Activated T-helper 1 cell treated with anti-CD3 and anti-CD28 coated beads, Interleukin-12 subunit alpha, Interleukin-12 subunit beta, Interleukin-2, Interleukin-4 antibody, amounts not matched to agents 30 ng/mL and 10 ng/mL and 1 ng/mL, durations not matched to agents 14 hours and 24 hours and 36 hours (primary cell): ENCODE measurements around the gene SIL1. TPM values are rescaled to one million over a fixed set of nuclear protein-coding genes. Genes with fewer than 3 reads are reported as not detected.
"Not testable (repeated sequence)": the region's sequence is repeated elsewhere in the genome, so short reads cannot be mapped to it uniquely, and the experiment has no call there.

Experiments used
- DNase-seq: peaks from one replicate; pipeline ENCODE4 v3.0.0; 2021; ENCODE audit warnings: low spot score
- H3K27ac Mint-ChIP-seq: one replicate; pipeline ENCODE4 v1.8.0; 2021; ENCODE audit warnings: mild to moderate bottlenecking, mixed read lengths
- H3K27me3 Mint-ChIP-seq: one replicate; pipeline ENCODE4 v1.8.0; 2022; ENCODE audit warnings: mild to moderate bottlenecking, moderate library complexity, mixed read lengths; ENCODE audit not compliant: insufficient read depth
- H3K36me3 Mint-ChIP-seq: one replicate; pipeline ENCODE4 v1.8.0; 2021; ENCODE audit warnings: low read depth, mixed read lengths
- H3K4me1 Mint-ChIP-seq: one replicate; pipeline ENCODE4 v1.8.0; 2021; ENCODE audit warnings: low read depth, mixed read lengths
- H3K4me3 Mint-ChIP-seq: one replicate; pipeline ENCODE4 v1.8.0; 2021; ENCODE audit warnings: mild to moderate bottlenecking, moderate library complexity, mixed read lengths
- H3K9me3 Mint-ChIP-seq: one replicate; pipeline ENCODE4 v1.8.0; 2021; ENCODE audit warnings: mixed read lengths
- intact Hi-C: fragments of 100-400 bp; cut with micrococcal nuclease; formaldehyde crosslinking; loops from one replicate; pipeline ENCODE4 v1.15.1; 2024
- total RNA-seq: library from RNA; stranded (reverse); gene quantifications from 2 replicates; pipeline ENCODE4 v1.2.3, GENCODE V29; 2022

The SIL1 gene
- 28.6 and 41.1 TPM in 2 replicates for total RNA-seq

DNA sequence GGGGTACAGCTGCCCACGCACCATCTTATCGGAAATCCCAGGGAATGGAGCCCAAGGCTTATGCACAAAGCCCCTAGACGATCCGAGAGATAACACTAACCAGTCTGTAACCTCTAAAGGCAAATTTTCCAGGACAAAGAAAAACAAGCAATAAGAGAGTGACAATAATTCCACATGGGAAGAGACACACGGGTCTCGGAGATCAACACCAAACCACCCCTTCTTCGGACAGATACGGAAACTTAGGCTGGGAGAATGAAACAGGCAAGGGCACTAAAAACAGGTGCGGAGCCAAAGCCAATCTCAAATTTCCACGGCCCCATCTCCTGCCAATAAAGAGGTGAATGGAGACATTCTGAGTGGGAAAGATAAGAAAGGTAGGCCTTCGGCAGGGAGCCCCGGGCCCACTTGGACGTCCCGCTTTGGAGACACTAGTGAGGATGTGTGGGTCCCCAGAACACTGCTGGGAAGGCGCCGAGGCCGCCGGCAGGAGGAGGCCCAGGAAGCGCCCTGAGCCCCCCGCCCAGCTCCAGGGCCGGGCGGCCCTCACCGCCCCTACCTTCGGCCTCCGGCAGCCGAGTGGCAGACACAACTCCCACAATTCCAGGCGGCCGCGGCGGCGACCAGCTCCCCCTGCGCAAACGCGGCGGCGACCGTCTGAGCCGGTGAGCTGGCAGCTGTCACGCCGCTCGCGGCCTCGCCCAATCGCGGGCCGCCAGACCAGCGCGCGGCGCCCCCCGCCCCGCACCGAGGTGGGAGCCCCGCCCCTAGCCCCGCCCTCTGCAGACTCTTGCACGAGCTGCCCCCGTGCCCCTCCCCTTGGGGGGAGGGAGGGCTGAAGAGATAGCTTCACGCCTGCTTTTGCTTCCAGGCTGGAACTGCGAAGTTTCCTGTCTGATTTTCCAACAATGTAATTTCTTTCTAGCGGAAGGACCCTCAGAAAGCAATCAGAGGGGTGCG lies at the start of gene SIL1:
SIL1 (minus strand) TSS at position 659 of the 960 bp plus-strand sequence. CDS start 70,525 bp downstream, outside the sequence.
- no peaks in the 10 kb centered on the region for H3K27me3 Mint-ChIP-seq
- H3K4me3 Mint-ChIP-seq, result peak within 1 kb of the TSS; percentile 90
- H3K9me3 Mint-ChIP-seq, result no peaks in the 10 kb centered on the region
- H3K36me3 Mint-ChIP-seq, result peaks cover 8% of the 10 kb centered on the region
- peak within 1 kb of the TSS; percentile 89 for H3K27ac Mint-ChIP-seq
- DNase-seq, result peak; percentile 94
- H3K4me1 Mint-ChIP-seq, result peaks cover 32% of the 10 kb centered on the region
- intact Hi-C loops, result loop anchor here (1.0 to 10.0 kb wide), 9 partner anchors 49 to 863 kb away; partner anchors contain the start of genes CDC25C, ETF1, FAM53C and HSPA9

DNA sequence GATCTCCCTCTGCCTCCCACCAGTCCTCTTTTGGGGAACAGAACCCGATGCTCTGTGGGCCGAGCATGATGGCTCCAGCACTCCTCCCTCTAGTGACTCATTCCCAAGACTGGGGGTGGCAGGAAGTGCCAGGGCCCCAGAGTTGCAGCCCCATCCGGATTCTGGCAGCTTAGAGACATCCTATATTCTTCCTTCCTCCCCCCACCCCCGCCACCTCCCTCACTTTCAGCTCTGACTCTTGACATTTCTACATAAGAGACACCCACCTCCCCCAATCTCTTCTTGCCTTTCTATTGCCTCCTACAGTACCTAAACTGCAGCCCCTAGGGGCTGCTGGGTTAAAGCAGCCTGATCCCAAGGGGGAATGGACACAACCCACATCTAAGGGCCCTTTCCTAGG lies 48.2 kb upstream of the SIL1 start:
- H3K36me3 Mint-ChIP-seq, result no peaks in the 10 kb centered on the region
- H3K4me3 Mint-ChIP-seq, result peak overlapping the region; percentile 62
- no peaks in the 10 kb centered on the region for H3K9me3 Mint-ChIP-seq
- intact Hi-C loops, result loop anchor here (1.0 to 2.0 kb wide), 3 partner anchors 27 to 101 kb away; partner anchors contain the start of gene SIL1
- peaks cover 3% of the 10 kb centered on the region for H3K27me3 Mint-ChIP-seq
- peak overlapping the region; percentile 83 for H3K27ac Mint-ChIP-seq
- H3K4me1 Mint-ChIP-seq, result peaks cover 32% of the 10 kb centered on the region
- peak; percentile 8 for DNase-seq

DNA sequence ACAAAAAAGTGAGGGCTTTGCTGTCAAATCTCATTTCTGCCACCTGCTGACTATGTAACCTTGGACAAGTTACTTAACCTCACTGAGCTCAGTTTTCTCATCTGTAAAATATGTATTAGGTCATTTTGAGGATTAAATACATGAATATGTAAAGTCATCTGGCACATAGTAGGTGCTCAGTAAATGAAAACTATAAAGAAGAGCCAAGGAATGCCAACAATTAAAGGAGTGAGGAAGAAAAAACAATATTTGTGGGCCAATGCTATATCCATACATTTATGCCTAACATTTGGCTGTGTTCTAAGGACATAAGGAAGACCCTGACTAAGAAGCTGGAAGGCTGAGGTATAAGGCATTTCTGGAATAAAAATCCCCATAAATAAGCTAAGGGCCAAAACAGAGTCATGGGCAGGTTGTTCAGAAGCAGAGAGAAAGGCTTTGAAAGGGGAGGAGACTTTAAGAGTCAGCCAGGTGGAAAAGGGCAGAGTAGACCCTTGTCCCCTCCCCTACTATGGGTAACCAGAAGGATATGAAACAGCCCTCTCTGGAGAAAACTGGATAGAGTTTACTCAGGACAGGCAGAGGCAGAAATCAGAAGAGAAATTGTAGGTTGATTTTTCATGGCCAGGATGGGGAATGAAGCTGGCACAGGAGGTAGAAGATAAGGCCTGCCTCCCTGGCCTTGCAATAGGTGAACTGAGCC lies 47.6 kb upstream of the SIL1 start:
- Mint-ChIP-seq H3K9me3 (no peaks in the 10 kb centered on the region), H3K36me3 (no peaks in the 10 kb centered on the region), H3K27me3 (peaks cover 3% of the 10 kb centered on the region), H3K4me3 (no peak overlapping the region), H3K4me1 (peaks cover 27% of the 10 kb centered on the region), H3K27ac (peak overlapping the region; percentile 83)
- DNase-seq, result no peak
- intact Hi-C loops, result loop anchor here (1.0 to 2.0 kb wide), 3 partner anchors 28 to 100 kb away; partner anchors contain the start of gene SIL1

DNA sequence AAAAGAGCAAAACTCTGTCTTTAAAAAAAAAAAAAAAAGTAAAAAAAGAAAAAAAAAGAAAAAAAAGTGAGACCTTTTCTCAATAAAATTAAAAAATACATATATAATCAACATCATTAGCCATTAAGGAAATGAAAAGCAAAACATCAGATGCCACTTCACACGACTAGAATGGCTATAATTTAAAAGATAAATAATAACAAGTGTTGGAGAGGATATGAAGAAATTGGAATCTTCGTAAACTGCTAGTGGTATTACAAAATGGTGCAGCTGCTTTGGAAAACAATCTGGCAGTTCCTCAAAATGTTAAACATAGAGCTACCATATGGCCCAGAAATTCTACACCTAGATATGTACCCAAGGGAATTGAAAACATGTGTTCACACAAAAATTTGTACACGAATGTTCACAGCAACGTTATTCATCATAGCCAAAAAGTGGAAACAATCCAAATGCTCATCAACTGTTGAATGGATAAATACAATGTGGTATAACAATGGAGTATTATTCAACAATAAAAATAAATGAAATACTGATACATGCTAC lies 45.3 kb upstream of the SIL1 start:
- H3K9me3 Mint-ChIP-seq, result no peaks in the 10 kb centered on the region
- no peaks in the 10 kb centered on the region for H3K36me3 Mint-ChIP-seq
- DNase-seq, result no peak
- peaks cover 9% of the 10 kb centered on the region for H3K27me3 Mint-ChIP-seq
- H3K27ac Mint-ChIP-seq, result no peak overlapping the region
- no peak overlapping the region for H3K4me3 Mint-ChIP-seq
- peaks cover 27% of the 10 kb centered on the region for H3K4me1 Mint-ChIP-seq
- intact Hi-C loops, result no loop called here

DNA sequence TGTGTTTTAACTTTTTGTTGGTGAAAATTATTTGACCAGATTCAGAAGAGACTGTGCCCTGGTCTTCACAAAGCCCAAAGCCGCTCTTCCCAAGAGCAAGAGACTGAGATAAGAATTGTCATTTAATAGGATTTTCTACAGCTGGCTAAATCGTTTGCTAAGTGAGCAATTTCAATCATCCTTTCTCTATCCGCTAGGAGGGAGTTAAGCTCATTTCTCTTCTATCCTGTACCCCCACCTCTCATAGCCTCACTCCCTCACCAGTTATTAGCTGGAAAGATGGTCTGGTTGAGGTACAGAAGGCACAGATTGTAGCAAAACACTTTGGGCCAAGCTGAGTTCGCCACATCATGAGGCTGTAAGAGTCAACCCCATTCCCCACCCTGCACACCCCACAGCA lies 43.0 kb upstream of the SIL1 start:
- intact Hi-C loops, result no loop called here
- peaks cover 8% of the 10 kb centered on the region for H3K4me1 Mint-ChIP-seq
- no peak overlapping the region for H3K27ac Mint-ChIP-seq
- H3K4me3 Mint-ChIP-seq, result no peak overlapping the region
- H3K9me3 Mint-ChIP-seq, result no peaks in the 10 kb centered on the region
- H3K27me3 Mint-ChIP-seq, result peaks cover 11% of the 10 kb centered on the region
- DNase-seq, result no peak
- H3K36me3 Mint-ChIP-seq, result no peaks in the 10 kb centered on the region

- intact Hi-C loops, result no loop called here
- no peaks in the 10 kb centered on the region for H3K9me3 Mint-ChIP-seq
- peaks cover 9% of the 10 kb centered on the region for H3K27me3 Mint-ChIP-seq
- H3K4me3 Mint-ChIP-seq, result no peak overlapping the region
- DNase-seq, result no peak
- H3K4me1 Mint-ChIP-seq, result no peaks in the 10 kb centered on the region
- H3K27ac Mint-ChIP-seq, result no peak overlapping the region
- H3K36me3 Mint-ChIP-seq, result no peaks in the 10 kb centered on the region
These were observed 38.3 kb upstream of the SIL1 start for GRCh38 chr5:139236479-139236878.

GRCh38 chr5:139232147-139232724 lies 34.1 kb upstream of the SIL1 start:
- intact Hi-C loops, result no loop called here
- peaks cover 2% of the 10 kb centered on the region for H3K27me3 Mint-ChIP-seq
- DNase-seq, result no peak
- no peak overlapping the region for H3K27ac Mint-ChIP-seq
- no peaks in the 10 kb centered on the region for H3K4me1 Mint-ChIP-seq
- H3K4me3 Mint-ChIP-seq, result no peak overlapping the region
- H3K36me3 Mint-ChIP-seq, result no peaks in the 10 kb centered on the region
- no peaks in the 10 kb centered on the region for H3K9me3 Mint-ChIP-seq

GRCh38 chr5:139228201-139228803 lies 30.1 kb upstream of the SIL1 start:
- no peaks in the 10 kb centered on the region for H3K9me3 Mint-ChIP-seq
- no peak overlapping the region for H3K27ac Mint-ChIP-seq
- H3K4me3 Mint-ChIP-seq, result no peak overlapping the region
- no peaks in the 10 kb centered on the region for H3K4me1 Mint-ChIP-seq
- DNase-seq, result no peak
- no peaks in the 10 kb centered on the region for H3K36me3 Mint-ChIP-seq
- intact Hi-C loops, result no loop called here
- no peaks in the 10 kb centered on the region for H3K27me3 Mint-ChIP-seq

DNA sequence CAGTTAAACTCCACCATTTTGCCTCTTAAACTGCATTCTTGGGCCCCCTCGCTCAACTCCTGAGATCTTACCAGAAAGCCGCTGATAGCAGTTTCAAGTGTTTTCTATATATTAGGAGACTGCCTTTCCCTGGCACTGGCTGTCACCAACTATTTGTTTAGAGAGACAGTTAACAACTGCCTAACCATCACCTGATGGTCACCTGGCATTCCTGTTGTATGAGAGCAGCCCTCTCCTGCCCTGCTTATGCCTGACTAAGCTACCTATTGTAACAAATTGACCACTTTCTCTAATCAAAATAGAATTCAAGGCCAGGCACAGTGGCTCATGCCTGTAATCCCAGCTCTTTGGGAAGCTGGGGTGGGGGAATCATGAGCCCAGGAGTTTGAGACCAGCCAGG lies 28.0 kb upstream of the SIL1 start:
- intact Hi-C loops, result no loop called here

GRCh38 chr5:139223481-139223880 lies 25.3 kb upstream of the SIL1 start:
- H3K27ac Mint-ChIP-seq, result no peak overlapping the region
- H3K4me3 Mint-ChIP-seq, result no peak overlapping the region
- intact Hi-C loops, result no loop called here
- H3K27me3 Mint-ChIP-seq, result peaks cover 8% of the 10 kb centered on the region
- H3K4me1 Mint-ChIP-seq, result no peaks in the 10 kb centered on the region
- H3K36me3 Mint-ChIP-seq, result no peaks in the 10 kb centered on the region
- H3K9me3 Mint-ChIP-seq, result no peaks in the 10 kb centered on the region
- DNase-seq, result no peak

More for the DNA sequence above, 28.0 kb upstream of the SIL1 start:
- Mint-ChIP-seq H3K4me3 (no peak overlapping the region), H3K36me3 (no peaks in the 10 kb centered on the region), H3K27me3 (peaks cover 8% of the 10 kb centered on the region), H3K27ac (no peak overlapping the region), H3K9me3 (no peaks in the 10 kb centered on the region), H3K4me1 (no peaks in the 10 kb centered on the region)
- DNase-seq, result no peak

DNA sequence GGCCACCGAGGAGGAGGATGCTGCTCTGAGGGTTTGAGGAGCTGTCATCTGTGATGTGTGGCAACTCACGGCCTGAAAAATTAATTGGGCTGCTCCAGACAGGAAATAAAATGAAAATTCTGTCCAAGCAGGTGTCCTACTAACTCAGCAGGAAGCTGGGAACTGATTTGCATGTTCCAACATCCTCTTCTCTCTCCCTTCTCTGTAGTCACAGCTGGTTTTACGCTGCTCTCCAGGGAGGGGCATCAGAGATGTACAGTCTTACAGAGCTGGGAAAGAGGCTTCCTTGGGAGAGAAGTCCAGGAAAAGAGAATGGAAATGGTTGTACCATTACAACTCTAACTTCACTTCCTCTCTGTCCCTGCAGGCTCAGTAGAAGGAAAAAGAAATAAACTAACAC lies 24.2 kb upstream of the SIL1 start:
- Mint-ChIP-seq H3K9me3 (no peaks in the 10 kb centered on the region), H3K4me3 (no peak overlapping the region), H3K27me3 (peaks cover 8% of the 10 kb centered on the region), H3K27ac (no peak overlapping the region), H3K36me3 (no peaks in the 10 kb centered on the region), H3K4me1 (no peaks in the 10 kb centered on the region)
- intact Hi-C loops, result no loop called here
- no peak for DNase-seq

GRCh38 chr5:139218038-139218437 lies 19.9 kb upstream of the SIL1 start:
- H3K36me3 Mint-ChIP-seq, H3K4me1 Mint-ChIP-seq, DNase-seq, intact Hi-C loops, H3K9me3 Mint-ChIP-seq, H3K4me3 Mint-ChIP-seq, H3K27ac Mint-ChIP-seq, H3K27me3 Mint-ChIP-seq: not testable (repeated sequence)
